HL-60/S4 treated with retinoic acid at 250 ng/mL for 4 days and 3 days (cell line): ENCODE measurements around the gene PRKCA.
"Not testable (repeated sequence)": the region's sequence is repeated elsewhere in the genome, so short reads cannot be mapped to it uniquely, and the experiment has no call there.

Experiments
- in situ Hi-C: fragments of 300-500 bp; cut with MboI; formaldehyde crosslinking; loops from 2 replicates; pipeline ENCODE4 v1.7.0; 2022; ENCODE audit warnings: low sequenced_read_pairs

Gene PRKCA

DNA sequence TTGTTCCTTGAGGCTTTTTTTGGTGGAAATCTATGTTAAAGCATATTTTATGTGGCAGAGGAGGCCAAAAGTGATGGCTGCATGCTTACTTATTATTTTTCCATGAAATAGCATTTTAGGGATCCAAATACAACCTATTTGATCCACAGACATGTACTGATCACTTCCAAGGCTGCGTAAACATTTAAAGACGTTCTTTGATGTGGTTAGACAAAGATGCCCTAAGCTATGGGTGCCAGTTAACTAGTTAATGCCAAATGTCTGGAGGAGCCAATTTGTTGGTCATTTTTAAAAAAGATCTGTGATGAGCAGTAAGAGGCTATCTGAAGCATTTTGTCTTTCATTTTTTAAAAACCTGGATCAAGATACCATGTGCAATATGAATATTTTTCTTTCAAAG, 17.3 kb upstream of the PRKCA start:
- in situ Hi-C loops, result no loop called here

DNA sequence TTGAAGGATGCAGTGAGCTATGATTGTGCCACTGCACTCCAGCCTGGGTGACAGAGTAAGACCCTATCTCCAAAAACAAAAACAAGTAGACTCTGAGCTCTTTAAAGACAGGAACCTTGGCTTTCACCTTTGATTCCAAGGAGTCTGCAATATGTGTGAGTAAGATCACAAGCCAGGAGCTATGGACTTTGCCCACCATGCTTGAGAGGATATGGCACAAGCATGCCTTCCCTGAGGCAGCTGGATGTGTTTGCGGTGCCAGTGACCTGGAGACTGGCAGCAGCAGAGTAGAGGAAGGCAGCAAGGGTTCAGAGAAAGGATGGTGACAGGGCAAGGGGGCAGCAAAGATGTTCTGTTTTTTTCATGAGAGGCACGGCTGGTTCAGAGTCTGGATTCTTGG, 14.5 kb upstream of the PRKCA start:
- in situ Hi-C loops, result no loop called here

DNA sequence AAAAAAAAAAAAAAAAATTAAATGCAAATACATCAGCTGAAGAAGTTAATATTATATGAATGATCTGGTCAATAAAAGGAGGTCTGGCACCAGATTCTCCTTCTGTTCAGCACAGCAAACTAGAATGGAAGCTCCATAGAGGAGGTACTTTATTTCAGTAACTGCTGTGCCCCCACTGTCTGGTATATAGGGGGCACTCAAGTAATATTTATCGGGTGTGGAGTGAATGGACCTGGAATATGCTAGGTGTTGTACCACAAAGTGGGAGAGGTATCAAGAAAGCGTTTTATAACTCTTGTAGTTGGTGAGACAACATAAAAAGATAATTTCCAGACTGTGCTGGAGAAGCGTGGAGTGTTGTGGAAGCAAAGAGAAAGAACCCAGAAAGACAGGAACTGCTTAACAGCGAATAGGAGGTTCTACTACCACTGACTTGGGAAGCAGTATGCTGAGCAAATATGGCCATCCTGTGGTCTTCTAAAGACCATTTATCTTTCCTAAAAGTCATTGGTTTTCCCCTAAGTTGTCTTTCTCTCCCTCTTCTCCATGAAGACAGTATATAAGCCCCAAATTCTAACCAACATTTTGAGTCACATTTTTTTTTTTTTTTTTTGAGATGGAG, 12.2 kb upstream of the PRKCA start:
- in situ Hi-C loops, result no loop called here

- in situ Hi-C loops, result no loop called here
Measured at GRCh38 chr17:66292353-66292752, 10.1 kb upstream of the PRKCA start.

- in situ Hi-C loops, result no loop called here
Measured at GRCh38 chr17:66296289-66296725, 6.1 kb upstream of the PRKCA start.

DNA sequence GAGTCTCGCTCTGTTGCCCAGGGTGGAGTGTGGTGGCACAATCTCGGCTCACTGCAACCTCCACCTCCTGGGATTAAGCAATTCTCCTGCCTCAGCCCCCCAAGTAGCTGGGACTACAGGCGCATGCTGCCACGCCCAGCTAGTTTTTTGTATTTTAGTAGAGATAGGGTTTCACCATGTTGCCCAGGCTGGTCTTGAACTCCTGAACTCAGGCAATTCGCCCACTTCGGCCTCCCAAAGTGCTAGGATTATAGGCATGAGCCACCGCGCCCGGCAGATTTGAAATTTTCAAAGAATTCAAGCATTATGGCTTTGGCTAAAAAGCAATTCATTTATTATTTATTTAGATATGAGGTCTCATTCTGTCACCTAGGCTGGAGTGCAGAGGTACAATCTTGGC, 5.0 kb upstream of the PRKCA start:
- in situ Hi-C loops, result not testable (repeated sequence)

DNA sequence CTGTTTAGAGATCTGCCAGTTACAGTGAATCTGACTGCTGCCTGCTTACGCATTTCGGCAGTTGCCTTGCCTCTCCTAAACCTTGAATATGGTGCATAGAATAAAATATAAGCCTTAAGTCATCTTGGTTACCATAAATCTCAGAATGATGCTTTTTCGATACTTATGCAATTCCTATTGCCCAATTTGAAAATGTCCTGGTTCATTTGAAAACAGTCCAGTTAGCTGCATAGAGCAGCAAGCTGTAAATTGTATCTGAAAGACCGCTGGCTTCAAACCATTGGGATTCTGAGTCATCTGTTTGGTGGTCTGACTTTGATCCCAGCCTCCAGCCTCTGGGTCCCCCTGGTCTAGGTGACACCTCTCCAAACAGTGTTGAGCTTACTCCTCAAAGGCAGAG, 2.7 kb upstream of the PRKCA start:
- in situ Hi-C loops, result no loop called here

- in situ Hi-C loops, result no loop called here
Measured at GRCh38 chr17:66300956-66301355, 1.5 kb upstream of the PRKCA start.

GRCh38 chr17:66301367-66301863, 998 bp upstream of the PRKCA start:
- in situ Hi-C loops, result no loop called here

DNA sequence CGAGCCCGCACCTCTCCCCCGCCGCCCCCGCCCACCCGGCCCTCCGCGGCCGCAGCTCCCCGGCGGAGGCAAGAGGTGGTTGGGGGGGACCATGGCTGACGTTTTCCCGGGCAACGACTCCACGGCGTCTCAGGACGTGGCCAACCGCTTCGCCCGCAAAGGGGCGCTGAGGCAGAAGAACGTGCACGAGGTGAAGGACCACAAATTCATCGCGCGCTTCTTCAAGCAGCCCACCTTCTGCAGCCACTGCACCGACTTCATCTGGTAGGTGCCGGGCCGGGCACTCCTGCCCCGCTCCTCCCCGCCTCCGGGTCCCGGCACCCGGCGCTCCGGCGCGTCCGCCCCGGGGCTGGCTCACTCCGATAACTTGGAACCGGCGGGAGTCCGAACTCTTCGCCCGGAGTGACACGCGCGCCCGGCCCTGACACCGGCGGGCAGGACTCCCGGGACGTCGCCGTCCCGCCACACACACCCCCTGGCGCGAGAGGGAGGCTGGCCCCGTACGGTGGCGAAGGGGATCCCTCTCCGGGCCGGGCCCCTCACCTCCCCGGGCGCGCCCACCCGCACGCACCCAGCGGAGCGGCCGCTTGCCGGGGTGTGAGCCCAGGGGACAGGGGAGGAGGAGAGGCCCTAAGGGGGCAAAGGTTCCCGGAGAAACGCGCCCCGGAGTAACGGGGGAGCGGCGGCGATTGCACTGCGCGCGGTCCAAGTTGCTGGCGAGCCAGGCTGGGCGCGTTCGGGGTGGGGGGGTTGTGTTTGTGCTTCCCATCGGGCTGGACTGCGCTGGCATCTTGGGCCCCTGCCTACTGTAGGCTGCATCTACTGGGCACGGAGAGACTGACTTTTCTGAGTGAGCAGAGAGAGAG, 581 bp downstream of the PRKCA start:
- in situ Hi-C loops, result no loop called here

GRCh38 chr17:66304304-66305174, 2.1 kb downstream of the PRKCA start:
- in situ Hi-C loops, result no loop called here

- in situ Hi-C loops, result no loop called here
Measured at GRCh38 chr17:66306446-66306845, 4.0 kb downstream of the PRKCA start.

GRCh38 chr17:66307257-66307656, 4.8 kb downstream of the PRKCA start:
- in situ Hi-C loops, result no loop called here

DNA sequence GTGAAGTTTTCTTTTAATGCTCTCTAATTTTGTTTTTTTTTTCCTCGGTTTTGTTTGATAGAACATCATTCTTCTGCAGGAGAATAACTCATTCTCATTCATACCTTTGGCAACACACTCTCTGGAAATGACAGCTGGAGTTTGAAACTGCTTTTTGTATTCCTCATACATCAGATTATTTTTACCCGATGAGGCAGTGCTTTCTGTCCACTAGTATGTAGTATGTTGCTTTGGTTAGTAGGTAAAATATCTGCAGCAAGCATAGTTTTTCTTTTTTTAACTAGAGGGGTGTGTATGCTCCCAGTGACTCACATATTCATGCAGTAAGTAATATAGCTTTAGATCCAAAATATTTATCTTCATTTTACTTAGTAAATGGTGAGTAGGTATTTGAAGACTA, 6.4 kb downstream of the PRKCA start:
- in situ Hi-C loops, result no loop called here

DNA sequence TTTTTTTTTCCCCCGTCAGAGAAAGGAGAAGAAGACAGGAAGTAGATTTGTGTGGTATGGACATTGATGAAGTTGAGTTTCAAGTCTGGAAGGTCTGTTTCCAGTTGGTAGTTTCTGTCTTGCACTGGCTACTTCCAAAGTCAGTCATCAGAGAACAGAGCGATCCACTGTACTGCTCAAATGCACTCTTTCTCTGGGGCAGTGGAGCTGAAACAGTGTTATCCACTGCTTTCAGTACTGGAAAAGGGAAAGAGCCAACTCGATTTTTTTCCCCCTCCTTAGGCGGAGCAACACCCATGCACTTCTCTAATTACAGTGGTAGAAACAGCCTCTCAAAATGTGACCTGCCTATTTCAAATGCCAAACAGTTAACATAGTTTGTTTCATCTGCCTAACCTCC, 7.4 kb downstream of the PRKCA start:
- in situ Hi-C loops, result no loop called here

DNA sequence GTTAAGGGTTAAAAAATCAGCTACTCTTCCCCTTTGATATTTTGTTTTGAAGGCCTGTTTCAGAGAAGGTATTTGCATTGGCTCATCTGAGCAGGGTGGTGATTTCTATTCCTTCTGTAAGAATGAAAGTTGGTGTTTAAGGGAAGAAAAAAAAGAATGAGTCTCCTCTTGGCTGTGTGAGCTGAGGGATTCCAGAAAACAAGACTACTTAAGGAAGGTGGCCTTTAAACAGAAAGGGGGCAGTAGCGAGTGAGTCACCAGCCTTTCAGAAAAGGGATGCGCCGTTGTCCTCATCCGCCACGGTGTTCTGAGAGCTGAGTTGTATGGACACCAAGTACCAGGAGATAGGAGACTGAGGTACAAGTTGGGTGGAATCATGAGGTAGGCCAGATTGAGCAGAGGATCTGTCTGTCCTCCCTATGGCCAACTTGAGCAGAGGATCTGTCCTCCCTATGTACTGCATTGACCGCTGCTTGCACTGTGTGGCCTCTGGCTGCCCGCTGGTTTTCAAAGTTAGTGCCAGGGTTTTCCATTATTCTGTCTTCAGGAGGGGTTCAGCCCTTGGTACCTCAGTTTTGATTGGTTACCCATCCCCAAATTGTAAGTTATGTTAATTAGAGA, 8.2 kb downstream of the PRKCA start:
- in situ Hi-C loops, result no loop called here

GRCh38 chr17:66312912-66313311, 10.5 kb downstream of the PRKCA start:
- in situ Hi-C loops, result no loop called here

GRCh38 chr17:66313325-66313724, 10.9 kb downstream of the PRKCA start:
- in situ Hi-C loops, result no loop called here

GRCh38 chr17:66313995-66314659, 11.7 kb downstream of the PRKCA start:
- in situ Hi-C loops, result no loop called here

DNA sequence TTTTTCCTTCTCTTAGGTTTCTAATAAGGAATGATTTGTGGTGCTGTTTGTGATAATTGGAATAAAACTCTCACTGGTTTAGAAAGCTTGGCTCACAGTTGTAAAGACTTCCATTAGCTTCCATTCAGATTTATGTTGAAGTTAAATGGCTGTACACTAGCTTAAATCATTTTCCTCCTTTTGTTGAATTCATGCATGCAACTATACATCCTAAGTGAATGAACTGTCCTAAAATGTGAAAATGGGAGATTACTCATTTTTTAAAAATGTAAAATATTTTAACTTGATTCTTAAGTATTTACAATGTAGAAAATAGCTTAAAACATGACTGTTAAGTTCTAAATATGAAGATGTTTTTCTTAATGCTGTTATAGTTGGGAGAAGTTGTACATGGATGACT, 15.2 kb downstream of the PRKCA start:
- in situ Hi-C loops, result no loop called here
